ENCODE data around the gene MED15. TPM values are rescaled to one million over a fixed set of nuclear protein-coding genes. Genes with fewer than 3 reads are reported as not detected.
A peak's percentile ranks its signal among the peaks of the same experiment; 100 is the strongest.

Gene MED15
- polyA plus RNA-seq, 10 donors: 29.6 to 48.2 (median 38.3) TPM

DNA sequence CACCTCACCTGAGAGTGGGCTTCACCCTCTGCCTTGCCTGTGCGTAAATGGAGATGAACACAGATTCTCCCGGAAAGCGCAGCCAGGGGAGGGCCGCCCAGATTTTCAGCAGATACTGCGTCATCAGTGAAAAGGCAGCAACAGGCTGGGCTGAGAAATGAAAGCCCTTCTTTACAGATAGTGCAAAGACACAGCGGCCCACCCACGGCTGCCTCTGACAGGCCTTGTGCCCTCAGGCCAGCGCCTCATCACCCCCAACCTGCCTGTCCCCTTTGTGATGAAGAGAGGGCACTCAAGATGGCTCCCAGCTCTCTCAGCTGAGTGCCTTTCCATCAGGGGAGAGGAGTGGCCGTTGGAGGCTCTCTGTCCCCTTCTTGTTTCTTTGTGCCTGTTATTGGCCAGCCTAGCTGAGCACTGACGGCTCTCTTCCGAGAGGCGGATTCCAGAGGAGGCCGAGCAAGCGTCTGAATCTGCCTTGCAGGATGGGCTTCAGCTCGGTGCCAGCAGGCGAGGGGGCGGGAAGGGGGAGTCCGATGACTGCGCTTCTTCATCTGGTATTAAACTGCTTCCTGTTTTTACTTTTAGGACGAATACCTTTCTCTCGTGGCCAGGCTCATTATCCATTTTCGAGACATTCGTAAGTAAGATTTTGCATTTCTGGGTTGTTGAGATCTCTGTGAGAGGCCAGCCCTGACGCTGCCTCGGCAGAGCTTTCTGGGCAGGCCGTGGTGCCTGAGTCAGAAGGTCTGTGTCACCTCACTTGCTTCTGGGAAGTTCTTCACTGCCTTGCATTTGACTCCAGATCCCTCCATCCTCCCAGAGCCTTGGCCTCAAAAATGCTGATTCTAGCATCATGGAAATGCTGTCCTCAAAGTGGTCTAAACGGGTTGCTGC lies 43.7 kb downstream of the MED15 start:
- DNase-seq: peak in 2 of 3 donors; percentile 50 to 76

DNA sequence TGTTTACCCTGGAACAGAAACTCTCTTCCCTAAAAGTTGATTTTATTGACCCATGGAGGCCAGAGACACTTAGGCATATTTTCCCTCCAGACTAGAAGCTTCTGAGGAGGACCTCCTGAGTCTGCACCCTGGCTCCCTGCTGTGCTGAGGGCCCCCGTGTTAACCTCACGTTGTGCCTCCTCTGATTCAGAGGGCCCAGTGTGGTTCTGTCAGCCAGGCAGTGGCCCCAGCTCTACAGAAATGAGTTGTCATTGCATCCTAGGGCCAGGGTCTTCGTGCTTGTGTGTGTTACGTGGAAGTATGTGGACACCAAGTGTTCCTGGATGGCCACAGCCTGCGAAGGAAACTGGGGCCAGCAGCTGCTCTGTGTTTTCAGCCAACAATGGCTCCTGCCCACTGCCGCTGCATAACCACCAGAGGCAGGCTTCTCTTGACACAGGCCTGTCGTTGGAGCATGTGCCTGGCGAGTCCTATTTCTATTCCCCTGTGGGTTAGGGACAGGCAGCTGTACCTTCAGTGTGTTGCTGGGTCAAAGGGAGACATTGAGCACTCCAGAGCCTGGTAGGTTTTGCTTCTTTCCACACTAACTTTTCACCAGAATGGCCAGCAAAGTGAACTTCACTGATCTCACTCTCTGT lies 44.5 kb downstream of the MED15 start:
- peak; percentile 63 to 83 (median 64) for DNase-seq

DNA sequence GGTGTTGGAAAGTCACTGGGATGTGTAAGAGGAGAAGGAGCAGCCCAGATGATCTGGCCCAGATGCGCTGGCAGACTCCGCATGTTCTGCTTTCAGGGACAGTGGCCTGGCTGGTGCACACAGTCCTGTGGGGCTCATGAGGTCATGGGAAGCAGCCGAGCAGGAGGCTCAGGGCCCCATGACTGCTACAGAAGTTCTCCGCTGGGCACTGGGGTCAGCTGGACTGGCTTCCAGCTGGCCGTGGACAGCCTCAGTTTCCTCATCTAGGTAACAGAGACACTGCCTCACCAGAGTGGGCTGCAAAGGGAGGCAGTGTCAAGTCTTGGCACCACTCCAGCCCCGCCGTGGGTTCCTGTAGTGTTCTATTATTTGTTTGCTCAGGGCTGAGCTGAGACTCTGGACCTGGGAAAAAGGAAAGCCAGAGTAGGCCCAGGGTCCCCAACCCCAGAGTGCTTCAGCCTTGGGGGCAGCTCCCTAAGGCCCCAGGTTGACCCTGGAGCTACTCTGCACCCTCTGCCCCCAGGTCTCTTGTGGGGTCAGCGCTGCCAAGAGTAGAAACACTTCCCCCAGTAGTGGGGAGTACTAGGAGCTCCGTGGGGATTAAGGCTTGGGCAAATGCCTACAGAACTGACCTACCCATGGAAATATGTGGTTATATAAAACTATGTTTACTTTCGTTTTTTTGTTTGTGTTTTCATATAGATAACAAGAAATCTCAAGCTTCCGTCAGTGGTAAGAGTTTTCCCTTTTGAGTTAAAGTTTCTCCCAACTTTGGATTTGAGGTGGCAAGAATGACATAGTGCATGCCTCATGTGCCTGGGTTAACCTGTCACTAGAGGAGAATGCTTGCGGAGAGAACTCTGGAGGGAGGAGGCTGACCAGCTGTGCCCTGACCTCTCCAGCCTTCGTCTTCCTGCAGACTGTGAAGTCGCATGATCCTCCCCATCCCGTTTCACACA lies 45.3 kb downstream of the MED15 start:
- peak; percentile 76 to 92 (median 83) for DNase-seq

DNA sequence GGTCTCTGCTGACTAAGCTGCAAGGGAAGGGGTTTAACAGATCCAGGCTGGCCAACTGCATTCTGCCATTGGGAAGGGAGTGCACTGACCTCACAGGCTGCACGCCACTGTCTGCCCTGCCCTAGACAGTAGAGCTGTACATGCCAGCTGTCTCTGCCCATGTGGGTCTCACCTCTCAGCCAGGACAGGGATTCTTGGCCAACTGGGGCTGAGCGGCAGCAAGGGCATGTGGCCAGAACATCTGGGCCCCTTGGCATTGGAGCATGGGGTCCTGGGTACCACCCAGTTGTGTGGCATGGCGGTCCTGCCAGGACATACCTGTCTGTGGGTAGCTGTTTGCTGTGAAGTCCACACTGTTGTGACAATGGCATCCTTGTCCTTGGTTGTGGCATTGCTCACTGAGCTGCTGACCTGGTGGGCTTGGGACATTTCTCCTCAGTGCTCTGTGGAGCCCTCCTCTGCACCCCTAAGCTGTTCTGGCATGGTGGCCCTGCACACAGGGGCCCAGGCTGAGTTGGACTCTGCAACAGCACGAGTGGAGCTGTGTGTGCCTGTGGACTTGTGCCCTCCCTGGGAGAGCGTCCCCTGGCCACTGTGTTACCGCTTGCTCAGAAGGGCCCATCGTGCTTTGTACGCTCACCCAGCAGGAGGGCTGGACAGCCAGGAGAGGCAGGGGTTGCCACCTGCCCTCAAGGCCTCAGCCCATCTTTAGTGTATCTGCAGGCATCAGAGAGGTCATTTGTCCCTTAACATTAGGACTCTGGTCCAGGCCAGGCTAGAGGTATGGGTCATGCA lies 46.7 kb downstream of the MED15 start:
- no peak for DNase-seq

DNA sequence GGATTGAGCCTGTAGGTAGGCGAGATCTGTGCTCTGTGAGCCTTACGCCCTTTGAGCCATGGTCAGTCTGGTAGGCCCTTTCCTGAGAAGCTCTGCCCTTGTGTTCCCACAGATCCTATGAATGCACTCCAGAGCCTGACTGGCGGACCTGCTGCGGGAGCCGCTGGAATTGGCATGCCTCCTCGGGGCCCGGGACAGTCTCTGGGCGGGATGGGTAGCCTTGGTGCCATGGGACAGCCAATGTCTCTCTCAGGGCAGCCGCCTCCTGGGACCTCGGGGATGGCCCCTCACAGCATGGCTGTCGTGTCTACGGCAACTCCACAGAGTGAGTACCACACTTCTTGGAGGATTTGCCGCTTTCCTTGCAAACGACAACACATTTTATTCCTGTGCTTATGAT lies 47.4 kb downstream of the MED15 start:
- DNase-seq: no peak

DNA sequence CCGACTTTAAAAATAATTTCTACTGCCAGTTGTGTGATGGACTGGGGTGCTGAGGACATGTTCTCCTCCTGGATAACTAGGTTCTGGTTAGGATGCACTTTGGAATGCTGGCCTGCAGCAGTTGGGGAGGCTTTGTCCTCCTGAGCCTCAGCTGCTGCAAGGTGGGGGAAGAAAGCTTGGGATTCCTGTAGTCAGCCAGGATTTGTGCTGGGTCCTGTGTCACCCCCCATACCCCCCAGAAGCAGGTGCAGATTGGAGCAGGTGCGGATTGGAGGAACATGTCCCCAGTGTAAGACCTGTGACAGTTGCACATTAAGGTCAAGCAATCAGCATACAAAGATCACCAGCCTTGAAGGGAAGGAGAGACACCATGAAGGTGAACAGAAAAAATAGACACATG lies 51.1 kb downstream of the MED15 start:
- no peak for DNase-seq

DNA sequence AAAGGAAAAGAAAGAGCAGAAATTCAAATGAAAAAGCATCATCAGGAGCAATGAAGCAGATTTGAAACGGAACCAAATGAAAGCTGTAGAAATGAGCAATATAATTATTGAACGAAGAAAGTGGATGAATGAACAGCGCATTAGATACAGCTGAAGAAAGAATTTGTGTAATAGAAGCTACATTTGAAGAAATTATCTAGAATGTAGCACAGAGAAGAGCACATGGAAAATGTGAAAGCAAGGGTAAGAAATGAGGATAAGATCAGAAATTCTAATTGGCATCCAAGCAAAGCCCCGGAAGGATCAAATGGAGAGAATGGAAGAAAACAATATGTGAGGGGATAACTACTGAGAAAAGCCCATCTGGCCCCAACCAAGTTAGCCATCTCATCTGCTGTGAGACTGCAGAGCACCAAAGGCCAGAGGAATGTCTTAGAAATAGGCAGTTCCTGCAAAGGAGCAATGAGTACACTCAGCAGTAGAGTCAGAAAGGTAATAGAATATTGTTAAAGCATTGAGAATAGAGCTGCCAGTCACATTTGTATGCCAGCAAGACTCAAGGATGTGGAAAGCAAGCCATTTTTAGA lies 51.9 kb downstream of the MED15 start:
- DNase-seq: no peak

DNA sequence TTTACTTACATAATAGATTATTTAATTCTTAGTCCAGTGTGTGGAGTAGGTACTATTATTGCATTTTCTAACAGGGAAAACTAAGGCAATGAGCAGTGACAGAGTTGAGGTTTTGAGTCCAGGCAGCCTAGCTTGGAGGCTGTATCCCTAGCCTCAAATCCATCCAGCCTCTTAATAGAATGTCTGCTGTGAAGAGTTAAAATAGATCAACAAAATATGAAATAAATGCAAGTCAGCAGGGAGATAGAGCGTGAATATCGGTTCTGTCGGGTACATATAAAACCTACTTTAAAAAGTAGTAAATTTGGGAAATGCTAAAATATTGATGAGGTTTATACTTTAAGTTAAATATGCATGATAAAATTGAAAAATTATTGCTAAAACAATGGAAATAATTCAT lies 53.3 kb downstream of the MED15 start:
- DNase-seq: no peak

DNA sequence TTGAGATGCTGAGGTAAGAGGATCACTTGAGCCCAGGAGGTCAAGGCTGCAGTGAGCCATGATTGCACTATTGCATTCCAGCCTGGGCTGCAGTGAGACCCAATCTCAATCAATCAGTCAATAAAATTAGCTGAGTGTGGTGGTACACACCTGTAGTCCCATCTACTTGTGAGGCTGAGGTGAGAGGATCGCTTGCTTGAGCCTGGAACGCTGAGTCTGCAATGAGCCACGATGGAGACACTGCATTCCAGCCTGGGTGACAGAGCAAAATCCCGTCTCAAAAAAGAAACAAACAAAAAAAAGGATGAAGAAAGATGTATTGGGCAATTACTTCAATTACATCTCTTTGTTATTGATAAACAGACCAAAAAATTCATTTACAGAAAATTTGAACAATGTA lies 54.5 kb downstream of the MED15 start:
- DNase-seq: no peak

DNA sequence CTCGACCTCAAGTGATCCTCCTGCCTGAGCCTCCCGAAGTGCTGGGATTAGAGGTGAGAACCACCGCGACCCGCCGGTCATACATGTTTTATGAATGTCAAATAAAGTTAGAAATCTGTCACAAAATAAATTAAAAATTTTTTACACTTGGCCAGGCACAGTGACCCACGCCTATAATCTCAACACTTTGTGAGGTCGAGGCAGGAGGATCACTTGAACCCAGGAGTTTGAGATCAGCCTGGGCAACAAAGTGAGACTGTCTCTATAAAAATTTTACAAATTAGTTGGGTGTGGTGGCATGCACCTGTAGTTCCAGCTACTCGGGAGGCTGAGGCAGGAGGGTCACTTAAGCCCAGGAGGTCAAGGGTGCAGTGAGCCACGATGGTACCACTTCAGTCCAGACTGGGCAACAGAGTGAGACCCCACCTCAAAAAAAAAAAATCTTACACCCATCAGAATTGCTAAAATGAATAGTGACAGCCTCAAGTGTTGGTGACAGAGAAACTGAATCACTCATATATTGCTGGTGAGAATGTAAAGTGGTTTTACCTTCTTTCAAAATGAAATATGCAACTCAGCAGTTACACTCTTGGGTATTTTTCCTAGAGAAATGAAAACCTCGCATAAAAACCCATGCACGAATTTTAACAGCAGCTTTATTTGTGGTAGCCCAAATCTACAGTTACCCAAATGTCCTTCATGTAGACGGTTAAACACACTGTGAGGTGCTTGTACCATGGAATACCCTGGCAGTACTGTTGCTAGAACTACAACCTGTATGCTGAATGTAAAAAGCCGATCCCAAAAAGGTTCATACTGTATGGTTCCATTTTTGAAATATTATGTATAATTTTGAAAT lies 55.4 kb downstream of the MED15 start:
- DNase-seq: no peak

DNA sequence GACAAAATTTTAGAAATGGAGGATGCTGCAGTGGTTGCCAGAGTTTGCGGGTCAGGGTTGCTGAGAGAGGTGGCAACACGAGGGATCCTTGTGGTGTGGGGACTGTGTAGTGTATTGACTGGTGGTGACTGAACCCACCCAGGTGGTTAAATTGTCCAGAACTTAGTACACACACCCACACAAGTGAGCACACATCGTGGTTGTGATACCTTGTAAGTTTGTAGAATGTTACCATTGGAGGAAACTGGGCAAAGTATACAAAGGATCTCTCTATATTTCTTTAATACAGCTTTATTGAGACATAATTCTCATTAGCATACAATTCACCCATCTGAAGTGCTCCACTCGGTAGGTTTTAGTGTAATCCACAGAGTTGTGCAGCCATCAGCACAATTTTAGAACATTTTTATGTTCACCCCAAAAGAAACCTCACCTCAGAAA lies 56.1 kb downstream of the MED15 start:
- no peak for DNase-seq

DNA sequence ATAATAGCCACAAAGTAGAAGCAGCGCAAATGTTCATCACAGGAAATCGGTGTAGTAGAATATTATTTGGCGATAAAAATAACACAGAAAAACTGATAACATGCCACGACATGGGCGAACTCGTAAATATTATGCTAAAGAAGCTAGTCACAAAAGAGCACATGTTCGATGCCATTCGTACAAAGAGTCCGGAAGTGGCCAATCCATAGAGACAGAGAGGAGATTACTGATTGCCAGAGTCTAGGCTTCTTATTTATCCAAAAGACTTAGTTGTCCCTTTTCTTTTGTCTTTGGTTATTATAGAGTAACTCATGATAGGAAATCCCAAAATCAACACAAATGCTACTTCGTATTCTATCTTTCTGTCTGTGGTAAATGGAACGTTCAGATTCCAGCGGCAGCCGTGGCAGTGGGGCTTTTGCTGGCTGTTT lies 56.5 kb downstream of the MED15 start:
- no peak for DNase-seq

DNA sequence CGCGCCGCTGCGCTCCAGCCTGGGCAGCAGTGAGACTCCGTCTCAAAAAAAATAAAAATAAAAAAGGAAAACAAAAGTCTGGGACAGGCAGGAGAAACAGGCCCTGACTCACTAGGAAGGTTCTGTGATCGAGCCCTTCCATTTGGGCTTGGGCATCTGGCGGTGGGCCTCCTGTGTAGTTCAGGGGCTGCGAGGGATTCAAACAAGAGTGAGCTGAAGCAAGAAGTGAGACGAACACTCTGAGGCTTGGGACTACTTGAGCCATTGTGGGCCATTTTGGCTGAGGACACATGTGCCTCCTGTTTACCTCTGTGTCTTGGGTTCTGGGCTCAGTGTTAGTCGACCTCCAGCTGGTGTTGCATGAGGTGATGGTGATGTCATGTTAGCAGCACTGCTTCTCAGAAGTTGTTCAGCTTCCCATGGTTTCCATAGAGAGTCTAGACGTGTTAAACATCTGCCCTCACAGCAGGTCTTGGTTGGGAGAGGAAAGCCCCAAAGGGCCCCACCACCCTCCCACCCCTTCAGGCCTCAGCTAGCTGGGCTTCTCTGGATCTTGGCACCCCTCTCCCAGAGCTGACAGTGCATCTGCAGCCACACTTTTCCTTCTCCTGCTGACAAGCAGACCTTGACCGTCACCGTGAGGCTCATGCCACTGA lies 57.8 kb downstream of the MED15 start:
- DNase-seq: no peak

DNA sequence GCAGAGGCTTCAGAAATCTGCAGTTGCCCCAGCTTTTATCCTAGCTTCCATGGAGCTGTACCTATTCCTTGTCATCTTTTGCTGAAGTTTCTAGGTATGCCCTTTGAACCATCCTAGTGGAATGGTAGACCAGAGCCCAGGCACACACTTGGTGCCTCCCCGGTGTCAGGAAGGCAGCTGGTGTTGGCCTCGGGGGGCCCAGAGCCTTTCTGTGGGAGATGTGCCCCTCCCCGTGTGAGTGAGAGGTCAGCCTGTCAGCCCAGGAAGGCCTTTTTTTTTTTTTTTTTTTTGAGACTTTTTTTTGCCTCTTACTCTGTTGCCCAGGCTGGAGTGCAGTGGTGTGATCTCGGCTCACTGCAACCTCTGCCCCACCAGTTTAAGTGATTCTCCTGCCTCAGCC lies 58.4 kb downstream of the MED15 start:
- no peak for DNase-seq

DNA sequence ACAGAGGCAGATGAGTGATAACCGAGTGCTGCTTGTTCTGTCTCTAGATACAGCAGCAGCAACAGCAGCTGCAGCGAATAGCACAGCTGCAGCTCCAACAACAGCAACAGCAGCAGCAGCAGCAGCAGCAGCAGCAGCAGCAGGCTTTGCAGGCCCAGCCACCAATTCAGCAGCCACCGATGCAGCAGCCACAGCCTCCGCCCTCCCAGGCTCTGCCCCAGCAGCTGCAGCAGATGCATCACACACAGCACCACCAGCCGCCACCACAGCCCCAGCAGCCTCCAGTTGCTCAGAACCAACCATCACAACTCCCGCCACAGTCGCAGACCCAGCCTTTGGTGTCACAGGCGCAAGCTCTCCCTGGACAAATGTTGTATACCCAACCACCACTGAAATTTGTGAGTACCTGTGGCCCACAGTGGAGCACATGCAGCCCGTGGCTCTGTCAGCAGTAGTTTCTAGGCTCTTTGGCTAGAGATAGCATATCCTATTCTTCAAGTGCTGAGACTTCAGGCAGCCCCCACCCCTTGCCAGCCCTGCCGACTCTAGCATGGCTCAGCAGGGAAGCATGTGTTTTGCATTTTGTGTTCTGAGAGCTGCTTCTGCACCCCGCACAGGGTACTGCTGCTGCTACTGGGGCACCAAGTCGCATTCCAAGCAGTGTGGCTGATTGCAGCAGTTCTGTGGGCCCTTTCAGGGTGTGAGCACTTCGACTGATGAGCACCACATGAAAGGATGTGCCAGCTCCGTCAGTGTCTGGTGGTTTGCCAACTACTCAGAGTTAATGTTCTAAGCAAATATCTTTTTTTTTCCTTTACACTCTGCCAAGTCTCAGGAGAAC lies 59.2 kb downstream of the MED15 start:
- peak in 2 of 3 donors; percentile 42 to 60 for DNase-seq

DNA sequence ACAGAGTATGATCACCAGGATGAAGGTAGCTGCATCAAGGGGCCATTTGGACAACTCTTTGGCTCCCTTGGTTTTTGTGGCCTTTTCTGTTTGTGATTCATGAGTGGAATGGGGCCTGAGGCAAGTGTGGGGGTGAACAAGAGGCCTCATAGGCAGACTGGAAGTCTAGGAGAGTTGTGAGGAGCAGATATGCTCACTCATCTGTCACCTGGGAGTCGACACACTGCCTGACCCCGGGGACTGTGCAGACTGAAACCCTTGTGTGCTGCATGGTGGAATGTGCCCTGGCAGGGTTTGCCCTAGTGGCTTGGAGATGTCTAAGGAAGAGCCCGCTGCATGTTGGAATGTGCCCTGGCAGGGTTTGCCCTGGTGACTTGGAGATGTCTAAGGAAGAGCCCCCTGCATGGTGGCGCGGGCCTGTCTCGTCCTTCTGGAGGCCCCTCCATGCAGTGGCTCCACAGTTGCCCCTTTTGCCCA lies 60.0 kb downstream of the MED15 start:
- no peak for DNase-seq

DNA sequence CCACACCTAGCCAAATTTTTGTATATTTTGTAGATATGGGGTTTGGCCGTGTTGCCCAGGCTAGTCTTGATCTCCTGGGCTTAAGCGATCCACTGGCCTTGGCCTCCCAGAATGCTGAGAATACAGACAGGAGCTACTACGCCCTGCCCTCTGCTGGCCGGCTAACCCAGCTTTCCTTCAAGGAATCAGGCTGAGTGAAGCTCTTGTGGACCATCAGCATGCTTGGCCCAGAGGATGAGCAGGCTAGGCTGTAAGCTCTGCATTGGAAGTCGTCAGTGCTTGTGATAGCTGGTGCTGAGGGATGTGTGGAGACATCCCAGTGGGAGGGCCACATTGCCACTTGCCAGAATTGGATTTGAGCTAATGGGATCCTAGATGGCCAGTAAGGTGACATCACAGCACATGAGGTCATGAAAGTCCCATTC lies 60.6 kb downstream of the MED15 start:
- no peak for DNase-seq

DNA sequence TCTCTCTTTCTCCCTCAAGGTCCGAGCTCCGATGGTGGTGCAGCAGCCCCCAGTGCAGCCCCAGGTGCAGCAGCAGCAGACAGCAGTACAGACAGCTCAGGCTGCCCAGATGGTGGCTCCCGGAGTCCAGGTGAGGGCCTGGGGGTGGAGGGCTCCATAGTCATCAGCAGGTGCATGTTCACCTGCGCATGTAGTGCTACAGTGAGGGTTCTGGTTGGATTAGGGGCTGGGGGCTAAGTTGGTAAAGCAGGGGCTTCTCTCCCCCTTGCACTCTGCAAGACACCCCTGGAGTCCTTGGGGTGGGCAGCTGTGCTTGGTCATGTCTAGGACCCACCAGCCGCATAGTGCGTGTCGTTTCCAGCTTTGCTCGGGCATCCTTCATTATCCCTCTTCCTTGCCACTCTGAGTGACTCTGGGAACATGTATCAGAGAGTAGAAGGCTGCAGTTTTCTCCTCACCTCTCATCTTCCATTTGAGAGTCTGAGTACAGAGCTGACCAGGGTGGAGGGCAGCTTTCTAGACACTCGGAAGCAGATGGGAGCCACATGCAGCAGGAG lies 61.2 kb downstream of the MED15 start:
- no peak for DNase-seq

Data from muscle of back (tissue), 11 donors.